Muscle layer of duodenum (tissue), 2 donors: Measurements from ENCODE around the gene ATG14.
"Not testable (repeated sequence)": the region's sequence is repeated elsewhere in the genome, so short reads cannot be mapped to it uniquely, and the experiment has no call there.

Source experiments
- H3K27ac ChIP-seq: one replicate; pipeline ENCODE4 v1.7.0; 2013; ENCODE audit warnings: mild to moderate bottlenecking, low read length
- H3K27me3 ChIP-seq: one replicate; pipeline ENCODE4 v1.7.0; 2013; ENCODE audit warnings: low read depth, mild to moderate bottlenecking, control low read depth, low read length
- H3K36me3 ChIP-seq, 2 donors: one replicate each; pipeline ENCODE4 v1.7.0; 2013; ENCODE audit warnings: low read length in 2 of 2, control low read depth in 1 of 2, mild to moderate bottlenecking in 1 of 2; ENCODE audit not compliant: insufficient read depth in 2 of 2, control insufficient read depth in 1 of 2
- H3K4me1 ChIP-seq, 2 donors: one replicate each; pipeline ENCODE4 v1.7.0; 2013; ENCODE audit warnings: low read length in 2 of 2, mild to moderate bottlenecking in 2 of 2, control low read depth in 1 of 2, moderate library complexity in 1 of 2; ENCODE audit not compliant: insufficient read depth in 2 of 2, control insufficient read depth in 1 of 2
- H3K4me3 ChIP-seq, 2 donors: one replicate each; pipeline ENCODE4 v1.7.0; 2013; ENCODE audit warnings: low read length in 2 of 2, low read depth in 1 of 2, mild to moderate bottlenecking in 1 of 2
- H3K9me3 ChIP-seq, 2 donors: one replicate each; pipeline ENCODE4 v1.7.0; 2013; ENCODE audit warnings: low read length in 2 of 2, control low read depth in 1 of 2, mild to moderate bottlenecking in 1 of 2; ENCODE audit not compliant: control insufficient read depth in 1 of 2
- donor health status: healthy.

ATG14 gene, protein sequence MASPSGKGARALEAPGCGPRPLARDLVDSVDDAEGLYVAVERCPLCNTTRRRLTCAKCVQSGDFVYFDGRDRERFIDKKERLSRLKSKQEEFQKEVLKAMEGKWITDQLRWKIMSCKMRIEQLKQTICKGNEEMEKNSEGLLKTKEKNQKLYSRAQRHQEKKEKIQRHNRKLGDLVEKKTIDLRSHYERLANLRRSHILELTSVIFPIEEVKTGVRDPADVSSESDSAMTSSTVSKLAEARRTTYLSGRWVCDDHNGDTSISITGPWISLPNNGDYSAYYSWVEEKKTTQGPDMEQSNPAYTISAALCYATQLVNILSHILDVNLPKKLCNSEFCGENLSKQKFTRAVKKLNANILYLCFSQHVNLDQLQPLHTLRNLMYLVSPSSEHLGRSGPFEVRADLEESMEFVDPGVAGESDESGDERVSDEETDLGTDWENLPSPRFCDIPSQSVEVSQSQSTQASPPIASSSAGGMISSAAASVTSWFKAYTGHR

GRCh38 chr14:55411426-55412389, at the start of gene ATG14:
ATG14 (minus strand) TSS chr14:55411830; CDS start chr14:55411822, 8 bp downstream.
- Histone ChIP-seq H3K27me3 (no peaks in the 10 kb centered on the region), H3K9me3 (no peaks in the 10 kb centered on the region), H3K4me1 (peaks cover 15 to 18% of the 10 kb centered on the region in 2 donors), H3K27ac (peak within 1 kb of the TSS; percentile 90), H3K36me3 (no peaks in the 10 kb centered on the region), H3K4me3 (peak within 1 kb of the TSS; percentile 89 to 99)

- Histone ChIP-seq H3K4me1 (peaks cover 8 to 9% of the 10 kb centered on the region in 2 donors), H3K36me3 (no peaks in the 10 kb centered on the region), H3K27ac (no peak overlapping the region), H3K9me3 (no peaks in the 10 kb centered on the region), H3K27me3 (no peaks in the 10 kb centered on the region), H3K4me3 (no peak overlapping the region)
Observed at GRCh38 chr14:55458800-55459515, 47.3 kb upstream of the ATG14 start.

- no peak overlapping the region for H3K27ac ChIP-seq
- no peaks in the 10 kb centered on the region for H3K27me3 ChIP-seq
- H3K36me3 ChIP-seq = no peaks in the 10 kb centered on the region
- H3K9me3 ChIP-seq = no peaks in the 10 kb centered on the region
- no peak overlapping the region for H3K4me3 ChIP-seq
- peaks cover 9 to 11% of the 10 kb centered on the region in 2 donors for H3K4me1 ChIP-seq
Observed at GRCh38 chr14:55457496-55457895, 45.9 kb upstream of the ATG14 start.

DNA sequence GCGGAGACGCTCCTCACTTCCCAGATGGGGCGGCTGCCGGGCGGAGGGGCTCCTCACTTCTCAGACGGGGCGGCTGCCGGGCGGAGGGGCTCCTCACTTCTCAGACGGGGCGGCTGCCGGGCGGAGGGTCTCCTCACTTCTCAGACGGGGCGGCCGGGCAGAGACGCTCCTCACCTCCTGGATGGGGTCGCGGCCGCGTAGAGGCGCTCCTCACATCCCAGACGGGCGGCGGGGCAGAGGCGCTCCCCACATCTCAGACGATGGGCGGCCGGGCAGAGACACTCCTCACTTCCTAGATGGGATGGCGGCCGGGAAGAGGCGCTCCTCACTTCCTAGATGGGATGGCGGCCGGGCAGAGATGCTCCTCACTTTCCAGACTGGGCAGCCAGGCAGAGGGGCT, 44.8 kb upstream of the ATG14 start:
- H3K4me1 ChIP-seq = peaks cover 11 to 13% of the 10 kb centered on the region in 2 donors
- H3K27ac ChIP-seq, H3K27me3 ChIP-seq: not testable (repeated sequence)

DNA sequence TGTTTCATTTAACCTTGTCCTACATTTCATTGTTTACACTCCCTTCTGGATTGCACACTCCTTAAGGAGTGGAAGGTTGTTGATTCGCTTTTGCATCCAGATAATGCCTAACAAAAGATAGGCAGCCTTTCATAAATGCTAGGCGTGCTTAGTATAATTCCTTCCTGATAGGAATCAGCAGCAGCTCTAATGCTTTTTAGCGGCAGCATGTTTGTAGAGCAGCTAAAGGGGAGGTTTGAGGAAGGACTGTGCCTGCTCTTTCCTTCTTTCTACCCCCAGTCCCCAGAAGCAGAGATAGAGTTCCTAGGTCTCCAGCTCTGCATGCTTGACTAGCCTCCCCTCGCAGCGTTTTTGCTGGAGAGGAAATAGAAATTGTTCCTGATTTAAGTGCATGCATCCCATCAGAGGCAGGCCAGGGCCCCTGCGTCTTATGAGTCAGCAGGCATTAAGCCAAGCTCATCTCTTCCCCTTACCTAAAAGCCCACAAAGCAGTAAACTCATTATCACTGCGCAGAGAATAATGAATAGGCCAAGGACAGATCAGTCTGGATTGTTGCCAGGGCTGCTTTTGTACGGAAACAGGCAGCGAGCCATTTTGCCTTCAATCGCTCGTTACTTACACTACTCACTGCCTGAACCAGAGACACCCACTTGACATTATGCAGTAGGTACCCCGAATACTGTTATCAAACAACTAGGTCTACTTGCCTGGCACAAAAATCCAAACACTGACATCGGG, 42.8 kb upstream of the ATG14 start:
- no peaks in the 10 kb centered on the region for H3K36me3 ChIP-seq
- no peak overlapping the region for H3K4me3 ChIP-seq
- no peaks in the 10 kb centered on the region for H3K9me3 ChIP-seq
- peaks cover 11 to 13% of the 10 kb centered on the region in 2 donors for H3K4me1 ChIP-seq
- H3K27ac ChIP-seq = no peak overlapping the region
- no peaks in the 10 kb centered on the region for H3K27me3 ChIP-seq

More for the DNA sequence above, 44.8 kb upstream of the ATG14 start:
- H3K36me3 ChIP-seq, H3K4me3 ChIP-seq, H3K9me3 ChIP-seq: not testable (repeated sequence)

DNA sequence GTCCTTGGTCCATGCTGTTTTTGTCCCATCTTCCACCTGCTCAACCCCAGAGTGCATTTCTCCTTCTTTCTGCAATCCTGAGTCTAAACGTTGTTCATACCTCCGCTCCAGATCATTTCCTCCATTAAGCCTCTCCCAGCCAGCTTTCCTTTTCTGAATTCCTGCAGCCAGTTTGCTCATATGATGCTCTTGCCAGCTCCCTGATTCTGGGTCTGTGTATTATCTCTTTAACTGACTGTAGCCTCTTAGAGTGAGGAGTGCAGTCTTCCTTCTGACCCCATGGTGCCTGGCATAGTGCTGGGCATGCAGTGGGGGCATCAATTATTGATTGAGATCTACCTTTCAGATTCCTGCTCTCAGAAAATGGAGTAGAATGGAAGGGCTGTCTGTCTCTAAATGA, 40.3 kb upstream of the ATG14 start:
- Histone ChIP-seq H3K27me3 (no peaks in the 10 kb centered on the region), H3K4me3 (no peak overlapping the region), H3K9me3 (no peaks in the 10 kb centered on the region), H3K36me3 (no peaks in the 10 kb centered on the region), H3K27ac (no peak overlapping the region), H3K4me1 (peaks cover 11 to 13% of the 10 kb centered on the region in 2 donors)

GRCh38 chr14:55451398-55451797, 39.8 kb upstream of the ATG14 start:
- Histone ChIP-seq H3K9me3 (no peaks in the 10 kb centered on the region), H3K4me1 (peaks cover 11 to 13% of the 10 kb centered on the region in 2 donors), H3K27me3 (no peaks in the 10 kb centered on the region), H3K27ac (no peak overlapping the region), H3K36me3 (no peaks in the 10 kb centered on the region), H3K4me3 (no peak overlapping the region)

DNA sequence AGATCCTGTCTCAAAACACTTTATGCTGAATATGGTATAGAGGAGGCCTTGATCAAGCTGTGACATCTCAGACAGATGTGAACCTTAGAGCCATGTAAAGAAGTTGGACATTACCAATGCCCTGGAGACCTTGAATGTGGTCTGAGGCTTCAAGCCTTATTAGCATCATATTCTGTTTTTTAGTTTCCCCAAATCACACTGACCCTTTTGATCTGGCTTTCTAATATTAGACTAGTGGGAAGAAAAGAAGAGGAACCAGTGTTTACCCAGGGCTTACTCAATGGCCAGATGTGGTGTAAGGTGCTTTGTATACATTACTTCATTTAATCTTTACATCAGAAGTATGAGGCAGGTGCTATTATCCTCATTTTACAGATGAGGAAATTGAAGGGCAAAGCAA, 39.4 kb upstream of the ATG14 start:
- Histone ChIP-seq H3K4me3 (no peak overlapping the region), H3K27me3 (no peaks in the 10 kb centered on the region), H3K9me3 (no peaks in the 10 kb centered on the region), H3K27ac (no peak overlapping the region), H3K4me1 (peaks cover 11 to 13% of the 10 kb centered on the region in 2 donors), H3K36me3 (no peaks in the 10 kb centered on the region)

GRCh38 chr14:55450539-55450938, 38.9 kb upstream of the ATG14 start:
- Histone ChIP-seq H3K9me3 (no peaks in the 10 kb centered on the region), H3K4me3 (no peak overlapping the region), H3K36me3 (no peaks in the 10 kb centered on the region), H3K27ac (no peak overlapping the region), H3K4me1 (peaks cover 11 to 13% of the 10 kb centered on the region in 2 donors), H3K27me3 (no peaks in the 10 kb centered on the region)

DNA sequence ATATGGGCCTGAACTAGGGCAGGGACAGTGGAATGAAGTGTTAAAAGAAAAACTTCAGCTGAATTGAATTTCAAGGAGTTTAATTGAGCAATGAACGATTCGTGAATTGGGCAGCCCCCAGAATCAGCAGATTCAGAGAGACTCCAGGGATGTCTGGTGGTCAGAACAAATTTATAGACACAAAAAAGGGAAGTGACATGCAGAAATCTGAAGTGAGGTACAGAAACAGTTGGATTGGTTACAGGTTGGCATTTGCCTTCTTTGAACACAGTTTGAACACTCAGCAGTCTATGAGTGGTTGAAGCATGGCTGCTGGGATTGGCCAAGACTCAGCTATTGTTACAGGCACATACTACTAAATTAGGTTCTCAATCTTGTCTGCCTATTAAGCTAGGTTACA, 38.5 kb upstream of the ATG14 start:
- H3K36me3 ChIP-seq = no peaks in the 10 kb centered on the region
- no peaks in the 10 kb centered on the region for H3K9me3 ChIP-seq
- H3K4me1 ChIP-seq = peaks cover 11 to 13% of the 10 kb centered on the region in 2 donors
- H3K27ac ChIP-seq = no peak overlapping the region
- no peaks in the 10 kb centered on the region for H3K27me3 ChIP-seq
- no peak overlapping the region for H3K4me3 ChIP-seq
